Heart left ventricle (tissue), 16 donors: ENCODE data around the gene ORAI2. TPM values are rescaled to one million over a fixed set of nuclear protein-coding genes. Genes with fewer than 3 reads are reported as not detected.

Experiments used
- ATAC-seq, 4 donors: fragments of 200-7000 bp; cut with Tn5 transposase; one replicate each; pipeline ENCODE4 v1.9.1; 2020 to 2022; ENCODE audit warnings: moderate library complexity in 4 of 4, mild to moderate bottlenecking in 3 of 4, moderate number of reproducible peaks in 1 of 4
- DNase-seq, 5 donors: peaks; one replicate each; pipeline ENCODE4 v3.0.0-alpha.2; 2020
- H3K27ac ChIP-seq, 12 donors: fragments of 200-600 bp; sonication (generic) in 4 of 12; one replicate each; pipeline versions ENCODE4 v1.5.0 to v1.8.0; 2016 to 2022; ENCODE audit warnings: mild to moderate bottlenecking in 2 of 12
- H3K27me3 ChIP-seq, 9 donors: fragments of 200-600 bp; sonication (generic) in 2 of 9; one replicate each; pipeline versions ENCODE4 v1.5.1 to v1.8.0; 2016 to 2022; ENCODE audit warnings: mild to moderate bottlenecking in 3 of 9
- H3K36me3 ChIP-seq, 9 donors: fragments of 200-600 bp; sonication (generic) in 2 of 9; one replicate each; pipeline versions ENCODE4 v1.5.0 to v1.8.0; 2018 to 2022; ENCODE audit warnings: mild to moderate bottlenecking in 2 of 9
- H3K4me1 ChIP-seq, 12 donors: fragments of 200-600 bp; sonication (generic) in 4 of 12; one replicate each; pipeline versions ENCODE4 v1.5.0 to v1.8.0; 2016 to 2022; ENCODE audit warnings: mild to moderate bottlenecking in 3 of 12
- H3K4me3 ChIP-seq, 12 donors: fragments of 200-600 bp; sonication (generic) in 4 of 12; one replicate each; pipeline versions ENCODE4 v1.5.0 to v1.8.0; 2017 to 2022; ENCODE audit warnings: mild to moderate bottlenecking in 9 of 12, moderate library complexity in 4 of 12
- H3K9me3 ChIP-seq, 12 donors: fragments of 200-600 bp; sonication (generic) in 4 of 12; one replicate each; pipeline versions ENCODE4 v1.5.0 to v1.8.0; 2016 to 2022; ENCODE audit warnings: mild to moderate bottlenecking in 1 of 12
- POLR2A ChIP-seq, 2 donors: fragments of 450-650 bp; IDR thresholded peaks; one replicate each; pipeline ENCODE4 v1.6.1; 2017; ENCODE audit warnings: antibody characterized with exemption in 2 of 2, mild to moderate bottlenecking in 2 of 2, moderate library complexity in 2 of 2
- WGBS, 4 donors: extraction: QIAGEN DNeasy Blood & Tissue Kit in 2 of 4; methylation state at CpG; one replicate each; pipeline versions ENCODE4 v1.1.5 to v1.1.7; 2013 to 2018; 5-methylcytosine and 5-hydroxymethylcytosine counted together
- intact Hi-C, 10 donors: fragments of 100-400 bp; cut with DNase I; formaldehyde crosslinking; loops; one replicate each; pipeline versions ENCODE4 v1.11.1 to v1.14.2; 2022
- polyA plus RNA-seq, 2 donors: library from polyadenylated mRNA; stranded (reverse); fragments of 200-250 nt; gene quantifications; one replicate each; pipeline ENCODE4 v1.2.3, GENCODE V29; 2013
- total RNA-seq, 9 donors: library from RNA; depleted of rRNA in 2 of 9; stranded (reverse); fragments of >200 nt in 2 of 9; fragmentation: NEBNext Ultra II Directional in 3 of 9; extraction: Animal tissue kit (Norgen Biotek cat#: 25700) in 3 of 9; gene quantifications; one replicate each; pipeline versions ENCODE4 v1.1.0 to v1.2.4, GENCODE V29; 2016 to 2023
- TF ChIP-seq, protein P1 (sequence below), 12 donors: fragments of 200-600 bp; sonication (generic) in 4 of 12; IDR thresholded peaks; one replicate each; pipeline versions ENCODE4 v1.5.0 to v1.8.0; 2018 to 2022; ENCODE audit warnings: antibody characterized with exemption in 12 of 12, mild to moderate bottlenecking in 5 of 12
- donor health status: ischemic (EF 13 %, LVEDD 7.1; RV severe dilation, severe dysfunction).
- donor health status: healthy with polysubstance abuse.
- donor health status: DM: no; HTN: yes; CAD: no.
- donor health status: DM: no; HTN: no; CAD: no.
- donor health status: ischemic (EF 25% LVEDD 6.9; RV normal size, moderate dysfunction).
- donor health status: ischemic (EF 25% LVEDD 5.7; RV mildly dilated, moderate dysfunction).
- donor health status: healthy.
- donor health status: DM: yes; HTN: yes; CAD: no.
- donor health status: ischemic (EF 35%, LVEDD 5.7; RV mildly dilated, moderate dysfunction).
- donor health status: nonischemic (EF 11% LVEDD 7.7; RV severe dilation, severe dysfunction).
- donor health status: DM: yes; HTN: yes; CAD: no.
- donor health status: PGD.
- donor health status: ischemic (EF 29% LVEDD 5.4; RV normal size, mild dysfunction).
- donor health status: nonischemic (EF 23%, LVEDD 6.1; RV moderate dilation, normal function).

ORAI2 gene
- total and polyA plus RNA-seq, 11 donors, result 1.1 to 22.0 (median 4.8) TPM

DNA sequence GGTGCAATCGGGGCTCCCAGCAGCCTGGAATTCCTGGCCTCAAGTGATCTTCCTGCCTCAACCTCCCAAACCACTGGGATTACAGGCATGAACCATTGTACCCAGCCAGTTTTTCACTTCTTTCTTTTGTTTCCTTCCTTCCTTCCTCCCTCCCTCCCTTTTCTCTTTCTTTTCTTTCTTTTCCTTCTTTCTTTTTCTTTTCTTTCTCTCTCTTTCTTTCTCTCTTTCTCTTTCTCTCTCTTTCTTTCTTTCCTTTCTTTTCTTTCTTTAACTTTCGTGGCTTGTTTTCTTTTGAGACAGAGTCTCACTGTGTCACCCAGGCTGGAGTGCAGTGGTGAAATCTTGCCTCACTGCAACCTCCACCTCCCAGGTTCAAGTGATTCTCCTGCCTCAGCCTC is 12.3 kb downstream of the ORAI2 start:
- Histone ChIP-seq H3K27ac (no peak overlapping the region), H3K4me3 (no peak overlapping the region), H3K36me3 (peaks cover 0 to 48% (median 7%) of the 10 kb centered on the region in 9 donors), H3K9me3 (no peaks in the 10 kb centered on the region), H3K27me3 (no peaks in the 10 kb centered on the region), H3K4me1 (peaks cover 0 to 1% (median 0%) of the 10 kb centered on the region in 12 donors)
- WGBS, 4 donors, result 50 to 96% (median 74%) methylated on average over 2 of the region's 2 CpGs
- TF ChIP-seq, protein P1, sequence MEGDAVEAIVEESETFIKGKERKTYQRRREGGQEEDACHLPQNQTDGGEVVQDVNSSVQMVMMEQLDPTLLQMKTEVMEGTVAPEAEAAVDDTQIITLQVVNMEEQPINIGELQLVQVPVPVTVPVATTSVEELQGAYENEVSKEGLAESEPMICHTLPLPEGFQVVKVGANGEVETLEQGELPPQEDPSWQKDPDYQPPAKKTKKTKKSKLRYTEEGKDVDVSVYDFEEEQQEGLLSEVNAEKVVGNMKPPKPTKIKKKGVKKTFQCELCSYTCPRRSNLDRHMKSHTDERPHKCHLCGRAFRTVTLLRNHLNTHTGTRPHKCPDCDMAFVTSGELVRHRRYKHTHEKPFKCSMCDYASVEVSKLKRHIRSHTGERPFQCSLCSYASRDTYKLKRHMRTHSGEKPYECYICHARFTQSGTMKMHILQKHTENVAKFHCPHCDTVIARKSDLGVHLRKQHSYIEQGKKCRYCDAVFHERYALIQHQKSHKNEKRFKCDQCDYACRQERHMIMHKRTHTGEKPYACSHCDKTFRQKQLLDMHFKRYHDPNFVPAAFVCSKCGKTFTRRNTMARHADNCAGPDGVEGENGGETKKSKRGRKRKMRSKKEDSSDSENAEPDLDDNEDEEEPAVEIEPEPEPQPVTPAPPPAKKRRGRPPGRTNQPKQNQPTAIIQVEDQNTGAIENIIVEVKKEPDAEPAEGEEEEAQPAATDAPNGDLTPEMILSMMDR (IDR thresholded peaks at IDR 0.05), result no peak
- TF ChIP-seq POLR2A (IDR thresholded peaks at IDR 0.05), result no peak
- intact Hi-C loops, result no loop called here
- no peak for DNase-seq
- no peak for ATAC-seq

DNA sequence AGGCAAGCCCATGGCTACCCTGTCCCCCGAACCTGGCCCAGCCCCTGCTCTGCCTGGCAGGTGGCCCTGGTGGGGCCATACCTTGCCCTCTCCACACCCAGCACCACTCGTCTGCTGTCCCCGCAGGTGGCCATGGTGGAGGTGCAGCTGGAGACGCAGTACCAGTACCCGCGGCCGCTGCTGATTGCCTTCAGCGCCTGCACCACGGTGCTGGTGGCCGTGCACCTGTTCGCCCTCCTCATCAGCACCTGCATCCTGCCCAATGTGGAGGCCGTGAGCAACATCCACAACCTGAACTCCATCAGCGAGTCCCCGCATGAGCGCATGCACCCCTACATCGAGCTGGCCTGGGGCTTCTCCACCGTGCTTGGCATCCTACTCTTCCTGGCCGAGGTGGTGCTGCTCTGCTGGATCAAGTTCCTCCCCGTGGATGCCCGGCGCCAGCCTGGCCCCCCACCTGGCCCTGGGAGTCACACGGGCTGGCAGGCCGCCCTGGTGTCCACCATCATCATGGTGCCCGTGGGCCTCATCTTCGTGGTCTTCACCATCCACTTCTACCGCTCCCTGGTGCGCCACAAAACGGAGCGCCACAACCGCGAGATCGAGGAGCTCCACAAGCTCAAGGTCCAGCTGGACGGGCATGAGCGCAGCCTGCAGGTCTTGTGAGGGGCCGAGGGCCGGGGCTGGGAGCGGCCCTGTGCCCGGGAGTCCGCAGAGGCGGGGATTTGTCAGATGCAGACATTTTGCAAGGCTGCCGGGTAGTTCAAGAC is 13.2 kb downstream of the ORAI2 start:
- DNase-seq, result no peak
- H3K36me3 ChIP-seq, result peaks cover 0 to 44% (median 7%) of the 10 kb centered on the region in 9 donors
- no peaks in the 10 kb centered on the region for H3K9me3 ChIP-seq
- ATAC-seq, result no peak
- no peak overlapping the region for H3K27ac ChIP-seq
- H3K27me3 ChIP-seq, result no peaks in the 10 kb centered on the region
- intact Hi-C loops, result no loop called here
- H3K4me3 ChIP-seq, result no peak overlapping the region
- TF ChIP-seq, protein P1 (IDR thresholded peaks at IDR 0.05), result no peak
- no peak for TF ChIP-seq POLR2A (IDR thresholded peaks at IDR 0.05)
- WGBS, 4 donors, result 96 to 98% (median 97%) methylated on average over 40 to 41 of the region's 41 CpGs
- H3K4me1 ChIP-seq, result peaks cover 0 to 2% (median 0%) of the 10 kb centered on the region in 12 donors

DNA sequence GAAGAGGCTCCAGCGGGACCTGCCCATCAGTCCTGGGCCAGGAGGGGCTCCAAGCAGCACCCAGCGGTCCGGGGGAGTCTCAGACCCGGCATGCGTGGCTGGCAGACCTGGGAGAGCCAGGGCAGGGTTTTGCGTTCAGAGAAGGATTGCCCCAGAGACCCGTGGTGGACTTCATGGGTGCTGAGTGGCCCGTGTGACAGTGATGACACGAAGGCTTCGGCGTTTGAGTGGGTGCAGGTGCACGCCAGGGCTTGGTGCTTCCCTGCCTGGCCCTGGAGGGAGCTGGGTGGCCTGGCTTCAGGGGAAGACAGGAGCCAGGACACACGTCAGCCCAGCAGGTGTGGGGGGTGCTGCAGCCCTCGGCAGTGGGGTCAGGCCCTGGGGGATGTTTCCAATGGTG is 13.9 kb downstream of the ORAI2 start:
- TF ChIP-seq POLR2A (IDR thresholded peaks at IDR 0.05), result no peak
- TF ChIP-seq, protein P1 (IDR thresholded peaks at IDR 0.05), result no peak
- no peak overlapping the region for H3K27ac ChIP-seq
- 86 to 91% (median 87%) methylated on average over 13 to 14 of the region's 14 CpGs for WGBS, 4 donors
- no peaks in the 10 kb centered on the region for H3K9me3 ChIP-seq
- H3K27me3 ChIP-seq, result no peaks in the 10 kb centered on the region
- intact Hi-C loops, result no loop called here
- peaks cover 0 to 37% (median 4%) of the 10 kb centered on the region in 9 donors for H3K36me3 ChIP-seq
- no peak for DNase-seq
- no peak for ATAC-seq
- peaks cover 0 to 4% (median 0%) of the 10 kb centered on the region in 12 donors for H3K4me1 ChIP-seq
- no peak overlapping the region for H3K4me3 ChIP-seq

DNA sequence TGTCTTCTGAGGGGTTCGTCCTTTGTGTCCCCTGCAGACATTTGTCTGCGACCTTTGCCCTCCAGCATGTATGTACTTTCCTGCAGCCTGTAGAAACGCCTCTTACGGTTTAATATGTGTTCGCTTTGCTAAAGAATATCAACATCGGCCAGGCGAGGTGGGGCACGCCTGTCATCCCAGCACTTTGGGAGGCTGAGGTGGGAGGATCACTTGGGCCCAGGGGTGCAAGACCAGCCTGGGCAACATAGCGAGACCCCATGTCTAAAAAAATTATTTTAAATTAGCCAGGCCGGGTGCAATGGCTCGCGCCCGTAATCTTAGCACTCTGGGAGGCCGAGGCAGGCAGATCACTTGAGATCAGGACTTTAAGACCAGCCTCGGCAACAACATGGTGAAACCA is 15.8 kb downstream of the ORAI2 start:
- Histone ChIP-seq H3K4me3 (no peak overlapping the region), H3K27ac (no peak overlapping the region), H3K4me1 (peaks cover 0 to 11% (median 0%) of the 10 kb centered on the region in 12 donors), H3K9me3 (no peaks in the 10 kb centered on the region), H3K27me3 (no peaks in the 10 kb centered on the region), H3K36me3 (peaks cover 0 to 33% (median 4%) of the 10 kb centered on the region in 9 donors)
- ATAC-seq (no peak), DNase-seq (no peak)
- intact Hi-C loops, result no loop called here
- 93 to 98% (median 98%) methylated on average over 15 of the region's 15 CpGs for WGBS, 4 donors
- TF ChIP-seq, protein P1 (IDR thresholded peaks at IDR 0.05), result no peak
- TF ChIP-seq POLR2A (IDR thresholded peaks at IDR 0.05), result no peak
